K562 (cell line): ENCODE data around the gene ADIPOR1. TPM values are rescaled to one million over a fixed set of nuclear protein-coding genes. Genes with fewer than 3 reads are reported as not detected.

Source experiments
- ATAC-seq: fragments of 200-7000 bp; cut with Tn5 transposase; 3 replicates; pipeline ENCODE4 v1.9.1; 2020; ENCODE audit warnings: moderate library complexity
- Bru-seq: library from RNA; stranded (reverse); fragments of 400-500 nt; gene quantifications from one replicate; lab custom pipeline; 2021; lab: Mats Ljungman, UMichigan
- BruChase-seq, 2 experiments: library from RNA; stranded (reverse); fragments of 400-500 nt; gene quantifications; one replicate each; lab custom pipeline; 2021; lab: Mats Ljungman, UMichigan
- BruUV-seq: library from RNA; stranded (reverse); fragments of 400-500 nt; replicated peaks from 2 replicates; lab custom pipeline; 2021; lab: Mats Ljungman, UMichigan
- CTCF ChIA-PET: fragments of 300-600 bp; formaldehyde crosslinking; extraction: SDS; loops from one replicate; lab custom pipeline; 2021; ENCODE audit warnings: low intra/inter-chr PET ratio; lab: Yijun Ruan, JAX
- POLR2A ChIA-PET: fragments of 300-600, 350-650 bp; sonication (Branson Sonifier 250); formaldehyde crosslinking; extraction: SDS; loops from one replicate; lab custom pipeline; 2021; ENCODE audit warnings: antibody characterized with exemption, inconsistent platforms; lab: Yijun Ruan, JAX
- DNase-seq, 4 experiments: peaks; one replicate each; pipeline versions ENCODE4 v3.0.0 to v3.0.0-alpha.2; 2011 to 2018; ENCODE audit warnings: low spot score in 3 of 4, mixed read lengths in 3 of 4; ENCODE audit errors: extremely low read depth in 1 of 4
- FAIRE-seq: peaks from 2 replicates; lab custom pipeline; 2011; peaks lifted over from hg19 to GRCh38; lab: Jason Lieb, UNC
- H2AFZ ChIP-seq: 2 replicates; pipeline ENCODE4 v1.6.0; 2011; ENCODE audit warnings: low read depth, low read length, control low read depth, inconsistent platforms
- H3K27ac ChIP-seq: fragments of 200-600 bp; 3 replicates; pipeline ENCODE4 v1.8.0; 2011; ENCODE audit warnings: low read depth, mild to moderate bottlenecking, control low read depth, inconsistent platforms, low read length, moderate library complexity, mixed read lengths; ENCODE audit errors: extremely low read depth
- H3K27me3 ChIP-seq, 2 experiments: fragments of 300-600 bp in 1 of 2; 2 replicates in 1 of 2; 3 replicates in 1 of 2; pipeline versions ENCODE4 v1.6.0 to v1.8.0; 2011; ENCODE audit warnings: inconsistent platforms in 2 of 2, low read length in 2 of 2, mild to moderate bottlenecking in 1 of 2, mixed read lengths in 1 of 2, moderate library complexity in 1 of 2; ENCODE audit not compliant: control insufficient read depth in 2 of 2, insufficient read depth in 2 of 2
- H3K36me3 ChIP-seq: fragments of 300-600 bp; 3 replicates; pipeline ENCODE4 v1.8.0; 2011; ENCODE audit warnings: mild to moderate bottlenecking, low read length, inconsistent platforms; ENCODE audit not compliant: control insufficient read depth, insufficient read depth
- H3K4me1 ChIP-seq, 2 experiments: fragments of 200-600 bp in 1 of 2; replicated peaks in 1 of 2; 2 replicates in 1 of 2; 3 replicates in 1 of 2; pipeline versions ENCODE4 v1.5.1 to v1.8.0; 2011; ENCODE audit warnings: inconsistent platforms in 2 of 2, low read length in 2 of 2, mild to moderate bottlenecking in 1 of 2, mixed read lengths in 1 of 2, moderate library complexity in 1 of 2; ENCODE audit not compliant: control insufficient read depth in 2 of 2, insufficient read depth in 2 of 2
- H3K4me2 ChIP-seq: 2 replicates; pipeline ENCODE4 v1.6.1; 2011; ENCODE audit warnings: low read length, control low read depth, inconsistent platforms, mixed read lengths; ENCODE audit not compliant: insufficient read depth
- H3K4me3 ChIP-seq: fragments of 200-600 bp; sonication (generic), shearing (Covaris generic); 2 replicates; pipeline ENCODE4 v1.5.1; 2016; ENCODE audit warnings: control low read depth, inconsistent platforms
- H3K79me2 ChIP-seq: fragments of 200-600 bp; 3 replicates; pipeline ENCODE4 v1.8.0; 2011; ENCODE audit warnings: low read length, inconsistent platforms; ENCODE audit not compliant: control insufficient read depth, insufficient read depth
- H3K9ac ChIP-seq, 2 experiments: 2 replicates each; pipeline versions ENCODE4 v1.6.0 to v1.6.1; 2011; ENCODE audit warnings: low read depth in 2 of 2, low read length in 2 of 2, control low read depth in 1 of 2, inconsistent platforms in 1 of 2, mild to moderate bottlenecking in 1 of 2, mixed read lengths in 1 of 2; ENCODE audit not compliant: insufficient read depth in 1 of 2
- H3K9me1 ChIP-seq: one replicate; pipeline ENCODE4 v1.6.0; 2011; ENCODE audit warnings: inconsistent platforms, mild to moderate bottlenecking, low read length, moderate library complexity; ENCODE audit not compliant: control insufficient read depth, insufficient read depth
- H3K9me3 ChIP-seq: replicated peaks from 2 replicates; pipeline ENCODE4 v1.5.1; 2011; ENCODE audit warnings: low read depth, low read length, inconsistent platforms; ENCODE audit not compliant: control insufficient read depth, insufficient read depth
- H4K20me1 ChIP-seq: replicated peaks from 2 replicates; pipeline ENCODE4 v1.6.1; 2011; ENCODE audit warnings: low read length, inconsistent platforms, mixed read lengths; ENCODE audit not compliant: control insufficient read depth, insufficient read depth
- CXXC5 ChIP-seq: fragments of 250-450 bp; sonication (Bioruptor Pico); IDR thresholded peaks from 2 replicates; pipeline ENCODE4 v1.8.0; 2022; ENCODE audit warnings: inconsistent platforms, mild to moderate bottlenecking, moderate library complexity
- ELF1 ChIP-seq: fragments of 200-800 bp; sonication (Bioruptor generic); IDR thresholded peaks from 2 replicates; pipeline ENCODE4 v1.6.1; 2016; ENCODE audit warnings: missing genetic modification characterization, missing compliant biosample characterization
- ERF ChIP-seq: fragments of 450-650 bp; formaldehyde crosslinking; IDR thresholded peaks from 2 replicates; pipeline ENCODE4 v1.4.0; 2020; ENCODE audit warnings: mild to moderate bottlenecking, mixed read lengths
- NUFIP1 ChIP-seq: fragments of 450-650 bp; IDR thresholded peaks from 2 replicates; pipeline ENCODE4 v1.6.1; 2018; ENCODE audit not compliant: partially characterized antibody
- ZBED1 ChIP-seq: IDR thresholded peaks from 2 replicates; pipeline ENCODE4 v1.6.1; 2014
- ZNF133 ChIP-seq: fragments of 250-450 bp; sonication (Bioruptor Pico); IDR thresholded peaks from 2 replicates; pipeline ENCODE4 v1.4.0; 2020; ENCODE audit warnings: mild to moderate bottlenecking
- WGBS: fragments of 100-300 bp; shearing (Covaris generic); methylation state at CpG from one replicate; pipeline ENCODE4 v1.1.6; 2016; ENCODE audit warnings: low coverage, mixed read lengths; ENCODE audit not compliant: insufficient coverage; ENCODE audit errors: missing lambda C conversion rate; 5-methylcytosine and 5-hydroxymethylcytosine counted together
- in situ Hi-C: fragments of 300-500 bp; cut with MboI; formaldehyde crosslinking; loops from 4 replicates; pipeline ENCODE4 v1.15.0; 2018; ENCODE audit warnings: inconsistent platforms, mixed read lengths
- intact Hi-C: fragments of 100-400 bp; cut with micrococcal nuclease; formaldehyde crosslinking; loops from 2 replicates; pipeline ENCODE4 v1.14.2; 2022
- long read RNA-seq, 3 experiments: library from polyadenylated mRNA in 2 of 3; library from RNA in 1 of 3; unstranded in 2 of 3; stranded (forward) in 1 of 3; transcript quantifications; one replicate each; pipeline ENCODE4 v2.0.0, GENCODE V29; 2019 to 2022
- polyA minus RNA-seq, 3 experiments: library from RNA; depleted of rRNA, polyadenylated mRNA; stranded (reverse); fragments of >200 nt; gene quantifications; 2 replicates each; pipeline ENCODE4 v1.2.3, GENCODE V29; 2011
- polyA plus RNA-seq, 8 experiments: library from polyadenylated mRNA; depleted of rRNA in 4 of 8; stranded (reverse) in 5 of 8; unstranded in 3 of 8; fragments of >200 nt; fragmentation: Nextera tagmentation in 2 of 8; fragmentation: Illumina TruSeq in 1 of 8; extraction: Ambion mirVana in 2 of 8; extraction: Trizol in 1 of 8; gene quantifications; 2 replicates each; pipeline versions ENCODE4 v1.2.1 to v1.2.3, GENCODE V29; 2011 to 2014; ENCODE audit warnings: inconsistent platforms in 1 of 8, missing spikeins in 1 of 8
- total RNA-seq, 7 experiments: library from RNA; depleted of rRNA in 6 of 7; stranded (reverse); fragments of >200 nt in 6 of 7; fragmentation: Illumina TruSeq in 2 of 7; extraction: Trizol in 2 of 7; gene quantifications; 2 replicates each; pipeline versions ENCODE4 v1.2.1 to v1.2.3, GENCODE V29; 2011 to 2021; ENCODE audit warnings: low replicate concordance in 1 of 7
- TF ChIP-seq, protein P1 (sequence below): fragments of 250-450 bp; sonication (Bioruptor Pico); IDR thresholded peaks from 2 replicates; pipeline ENCODE4 v1.4.0; 2020
- TF ChIP-seq, protein P2 (sequence below): sonication (generic); formaldehyde crosslinking; IDR thresholded peaks from 2 replicates; pipeline ENCODE4 v1.8.0; 2022; ENCODE audit warnings: mild to moderate bottlenecking, missing genetic modification reagents

The ADIPOR1 gene, protein sequence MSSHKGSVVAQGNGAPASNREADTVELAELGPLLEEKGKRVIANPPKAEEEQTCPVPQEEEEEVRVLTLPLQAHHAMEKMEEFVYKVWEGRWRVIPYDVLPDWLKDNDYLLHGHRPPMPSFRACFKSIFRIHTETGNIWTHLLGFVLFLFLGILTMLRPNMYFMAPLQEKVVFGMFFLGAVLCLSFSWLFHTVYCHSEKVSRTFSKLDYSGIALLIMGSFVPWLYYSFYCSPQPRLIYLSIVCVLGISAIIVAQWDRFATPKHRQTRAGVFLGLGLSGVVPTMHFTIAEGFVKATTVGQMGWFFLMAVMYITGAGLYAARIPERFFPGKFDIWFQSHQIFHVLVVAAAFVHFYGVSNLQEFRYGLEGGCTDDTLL
- total RNA-seq (2011; cell fraction: chromatin; rRNA removed; ENCODE audit: low replicate concordance) = 104 TPM in 2 replicates
- 116 and 121 TPM in 2 replicates for total RNA-seq (2011; cell fraction: nucleolus; rRNA removed)
- total RNA-seq (2011; cell fraction: nucleoplasm; rRNA removed) = 166 and 246 TPM in 2 replicates
- total RNA-seq (2014; rRNA removed) (100 and 120 TPM in 2 replicates), total RNA-seq (2014; rRNA removed; fragmentation: Illumina TruSeq; extraction: Trizol) (110 and 117 TPM in 2 replicates), total RNA-seq (2015; rRNA removed; fragmentation: Illumina TruSeq; extraction: Trizol) (93.3 and 101 TPM in 2 replicates), total RNA-seq (2021) (95.2 and 96.1 TPM in 2 replicates), polyA plus RNA-seq (2011; rRNA removed) (217 and 228 TPM in 2 replicates), polyA plus RNA-seq (2014; fragmentation: Illumina TruSeq; extraction: Trizol) (137 and 172 TPM in 2 replicates), polyA plus RNA-seq (2014; fragmentation: Nextera tagmentation; extraction: Ambion mirVana) (10 to 100 TPM; 29.0 to 33.4 TPM), polyA plus RNA-seq (2014; rRNA removed) (92.6 and 126 TPM in 2 replicates), polyA minus RNA-seq (2011; rRNA and poly(A)+ RNA removed) (245 and 292 TPM in 2 replicates), Bru-seq, nascent RNA (percentile 93 among the genes with signal in this experiment), BruChase-seq, experiment 1, labeled RNA remaining after a 2-hour chase (percentile 90 among the genes with signal in this experiment), BruChase-seq, experiment 2, labeled RNA remaining after a 6-hour chase (percentile 92 among the genes with signal in this experiment)
- polyA plus RNA-seq (2011; cell fraction: cytosol; rRNA removed) = 160 and 243 TPM in 2 replicates
- 97.3 and 132 TPM in 2 replicates for polyA plus RNA-seq (2011; cell fraction: nucleus; rRNA removed)
- polyA plus RNA-seq (2012) = 71.4 and 117 TPM in 2 replicates
- 94.3 and 109 TPM in 2 replicates for polyA minus RNA-seq (2011; cell fraction: cytosol; rRNA and poly(A)+ RNA removed)
- polyA minus RNA-seq (2011; cell fraction: nucleus; rRNA and poly(A)+ RNA removed) = 22.8 and 40.0 TPM in 2 replicates
- long read RNA-seq, experiment 1, transcript ADIPOR1-205 (3 exons, 2,109 nt) = minor isoform, 27 of 726 reads
- long read RNA-seq, experiment 1, transcript ADIPOR1-201 (8 exons, 2,177 nt) = major isoform, 534 of 726 reads
- long read RNA-seq, experiment 1, partial matches to known transcripts = 68 of 726 reads
- long read RNA-seq, experiment 1, other reads (novel, unspliced or antisense) = 97 of 726 reads
- long read RNA-seq, experiment 2, transcript ADIPOR1-201 (8 exons, 2,177 nt) = major isoform, 88 of 126 reads
- long read RNA-seq, experiment 2, partial matches to known transcripts = 16 of 126 reads
- long read RNA-seq, experiment 2, other reads (novel, unspliced or antisense) = 18 of 126 reads
- long read RNA-seq, experiment 3, transcript ADIPOR1-201 (8 exons, 2,177 nt) = major isoform, 254 of 286 reads
- long read RNA-seq, experiment 3, partial matches to known transcripts = 10 of 286 reads
- long read RNA-seq, experiment 3, other reads (novel, unspliced or antisense) = 22 of 286 reads

DNA sequence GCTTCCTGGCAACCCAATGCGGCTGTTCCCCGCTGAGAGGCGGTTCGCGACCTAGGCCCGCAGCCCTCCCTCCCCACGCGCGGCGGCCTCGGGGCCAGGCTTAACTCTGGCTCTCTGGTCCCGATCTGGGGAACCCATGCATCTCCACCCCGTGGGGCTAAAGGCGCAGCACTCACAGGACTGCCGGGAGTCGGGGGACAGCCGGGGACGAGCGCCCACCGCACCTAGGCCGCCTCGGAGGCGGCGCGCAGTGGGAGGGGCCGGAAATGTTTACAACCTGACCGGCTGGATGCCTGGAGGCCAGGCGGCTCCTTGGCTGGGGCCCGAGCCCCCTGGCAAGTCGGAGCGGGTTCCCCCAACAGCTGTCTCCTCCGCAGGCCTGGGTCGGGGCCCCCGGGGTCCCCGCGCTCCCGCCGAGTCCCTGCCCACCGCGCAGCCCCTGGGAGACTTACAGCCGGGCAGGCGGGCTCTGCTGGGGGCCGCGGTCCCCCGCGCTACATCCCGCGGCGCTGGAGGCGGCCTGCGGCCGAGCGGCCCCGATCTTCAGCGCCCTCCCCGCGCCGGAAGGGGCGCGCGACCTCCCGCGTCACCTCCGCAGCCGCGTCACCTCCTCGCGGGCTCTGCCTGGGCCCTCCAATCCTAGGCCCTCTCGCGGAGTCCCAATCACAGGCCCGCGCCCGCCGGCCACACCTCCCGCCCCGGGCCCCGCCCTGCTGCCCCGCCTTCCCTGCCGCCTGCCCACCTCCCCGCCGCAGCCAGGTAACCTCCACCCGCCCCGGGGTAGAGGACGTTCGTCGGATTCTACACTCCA is at the start of gene ADIPOR1:
Gene ADIPOR1 (minus strand): TSS at position 580 of the 811 bp plus-strand sequence. CDS start 7,242 bp downstream, outside the sequence.
- Histone ChIP-seq H3K4me3 (peak within 1 kb of the TSS; percentile 97), H3K27me3 (no peaks in the 10 kb centered on the region), H3K36me3 (peaks cover 51% of the 10 kb centered on the region), H3K79me2 (peaks cover 51% of the 10 kb centered on the region), H3K4me2 (peak within 1 kb of the TSS; percentile 95), H3K9me1 (peaks cover under 1% of the 10 kb centered on the region), H4K20me1 (peaks cover 17% of the 10 kb centered on the region), H3K9me3 (no peaks in the 10 kb centered on the region), H3K9ac (peak within 1 kb of the TSS; percentile 94 to 99), H3K27ac (peak within 1 kb of the TSS; percentile 90), H3K4me1 (peaks cover 15 to 34% of the 10 kb centered on the region in 2 experiments), H2AFZ (peak within 1 kb of the TSS; percentile 92)
- FAIRE-seq (peak; percentile 54), ATAC-seq (peak; percentile 97), DNase-seq (peak; percentile 96 to 99 (median 98))
- ChIA-PET CTCF (no interaction called here), POLR2A (interaction anchor here (0.6 kb wide), 1 partner anchor 84 kb away, joined by 3 read pairs; no protein-coding TSS in a partner anchor)
- in situ Hi-C loops = no loop called here
- no TSS peak for BruUV-seq
- intact Hi-C loops = loop anchor here (2.0 to 5.0 kb wide), 2 partner anchors 31 to 71 kb away; partner anchors contain the start of genes KLHL12 and RABIF
- WGBS = 1% methylated on average over 75 of the region's 86 CpGs
- TF ChIP-seq, protein P1, sequence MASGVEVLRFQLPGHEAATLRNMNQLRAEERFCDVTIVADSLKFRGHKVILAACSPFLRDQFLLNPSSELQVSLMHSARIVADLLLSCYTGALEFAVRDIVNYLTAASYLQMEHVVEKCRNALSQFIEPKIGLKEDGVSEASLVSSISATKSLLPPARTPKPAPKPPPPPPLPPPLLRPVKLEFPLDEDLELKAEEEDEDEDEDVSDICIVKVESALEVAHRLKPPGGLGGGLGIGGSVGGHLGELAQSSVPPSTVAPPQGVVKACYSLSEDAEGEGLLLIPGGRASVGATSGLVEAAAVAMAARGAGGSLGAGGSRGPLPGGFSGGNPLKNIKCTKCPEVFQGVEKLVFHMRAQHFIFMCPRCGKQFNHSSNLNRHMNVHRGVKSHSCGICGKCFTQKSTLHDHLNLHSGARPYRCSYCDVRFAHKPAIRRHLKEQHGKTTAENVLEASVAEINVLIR (CRISPR knock-in tag) = peak; percentile 88
- TF ChIP-seq ERF (CRISPR knock-in tag) = no peak
- no peak for TF ChIP-seq ZNF133
- peak; percentile 95 for TF ChIP-seq CXXC5
- TF ChIP-seq, protein P2, sequence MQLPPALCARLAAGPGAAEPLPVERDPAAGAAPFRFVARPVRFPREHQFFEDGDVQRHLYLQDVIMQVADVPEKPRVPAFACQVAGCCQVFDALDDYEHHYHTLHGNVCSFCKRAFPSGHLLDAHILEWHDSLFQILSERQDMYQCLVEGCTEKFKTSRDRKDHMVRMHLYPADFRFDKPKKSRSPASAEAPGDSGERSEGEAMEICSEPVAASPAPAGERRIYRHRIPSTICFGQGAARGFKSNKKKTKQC (CRISPR knock-in tag) = 0 out of 2 replicates have a peak, but pooled peaks have one; percentile 22
- TF ChIP-seq NUFIP1 = no peak
- 0 out of 2 replicates have a peak, but pooled peaks have one; percentile 2 for TF ChIP-seq ZBED1
- no peak for TF ChIP-seq ELF1 (tag)
